HEK293T (cell line): ENCODE results near the gene H2AZ1.
"Not testable (repeated sequence)": the region's sequence is repeated elsewhere in the genome, so short reads cannot be mapped to it uniquely, and the experiment has no call there.

ENCODE experiments used
- ARNT ChIP-seq: fragments of 450-650 bp; IDR thresholded peaks from 2 replicates; pipeline ENCODE4 v1.6.1; 2017; ENCODE audit warnings: mild to moderate bottlenecking
- BHLHE40 ChIP-seq: fragments of 450-650 bp; IDR thresholded peaks from 2 replicates; pipeline ENCODE4 v1.6.1; 2016; ENCODE audit warnings: mild to moderate bottlenecking, moderate library complexity, borderline replicate concordance
- CTBP1 ChIP-seq: fragments of 450-650 bp; IDR thresholded peaks from 2 replicates; pipeline ENCODE4 v1.6.1; 2016; ENCODE audit warnings: borderline replicate concordance
- FOXM1 ChIP-seq: fragments of 450-650 bp; IDR thresholded peaks from 2 replicates; pipeline ENCODE4 v1.6.1; 2017; ENCODE audit warnings: mild to moderate bottlenecking, borderline replicate concordance
- HDGF ChIP-seq: fragments of 450-650 bp; IDR thresholded peaks from 2 replicates; pipeline ENCODE4 v1.6.1; 2017; ENCODE audit warnings: antibody characterized with exemption, borderline replicate concordance

DNA sequence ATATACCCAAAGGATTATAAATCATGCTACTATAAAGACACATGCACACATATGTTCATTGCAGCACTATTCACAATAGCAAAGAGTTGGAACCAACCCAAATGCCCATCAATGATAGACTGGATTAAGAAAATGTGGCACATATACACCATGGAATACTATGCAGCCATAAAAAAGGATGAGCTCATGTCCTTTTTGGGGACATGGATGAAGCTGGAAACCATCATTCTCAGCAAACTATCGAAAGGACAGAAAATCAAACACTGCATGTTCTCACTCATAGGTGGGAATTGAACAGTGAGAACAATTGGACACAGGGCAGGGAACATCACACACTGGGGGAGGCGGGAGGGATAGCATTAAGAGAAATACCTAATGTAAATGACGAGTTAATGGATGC, 8.1 kb upstream of the H2AZ1 start:
- TF ChIP-seq BHLHE40, FOXM1, CTBP1, HDGF, ARNT: not testable (repeated sequence)
